Ovary (tissue), 3 donors: ENCODE measurements around the gene RAB22A.

ENCODE experiments used
- CTCF ChIP-seq, 3 donors: fragments of 450-650 bp in 2 of 3; fragments of 200-600 bp in 1 of 3; IDR thresholded peaks; one replicate each; pipeline versions ENCODE4 v1.5.1 to v1.8.0; 2016 to 2022; ENCODE audit warnings: antibody characterized with exemption in 3 of 3, mild to moderate bottlenecking in 1 of 3
- POLR2A ChIP-seq: fragments of 450-650 bp; IDR thresholded peaks from one replicate; pipeline ENCODE4 v1.6.1; 2017; ENCODE audit warnings: antibody characterized with exemption, mild to moderate bottlenecking, moderate library complexity
- donor health status: DM: no; HTN: no; CAD: no.

GRCh38 chr20:58352468-58352867 is 43.0 kb downstream of the RAB22A start:
- no peak for TF ChIP-seq POLR2A
- no peak for TF ChIP-seq CTCF (IDR thresholded peaks at IDR 0.05)
